ENCODE data around the gene GBP6. TPM values are rescaled to one million over a fixed set of nuclear protein-coding genes. Genes with fewer than 3 reads are reported as not detected.
"Not testable (repeated sequence)": the region's sequence is repeated elsewhere in the genome, so short reads cannot be mapped to it uniquely, and the experiment has no call there.

The GBP6 gene
- total and polyA plus RNA-seq, 2 donors (not counting 1 experiment from before 2014, with no cell fraction given) = 0.12 TPM; not detected in 1

DNA sequence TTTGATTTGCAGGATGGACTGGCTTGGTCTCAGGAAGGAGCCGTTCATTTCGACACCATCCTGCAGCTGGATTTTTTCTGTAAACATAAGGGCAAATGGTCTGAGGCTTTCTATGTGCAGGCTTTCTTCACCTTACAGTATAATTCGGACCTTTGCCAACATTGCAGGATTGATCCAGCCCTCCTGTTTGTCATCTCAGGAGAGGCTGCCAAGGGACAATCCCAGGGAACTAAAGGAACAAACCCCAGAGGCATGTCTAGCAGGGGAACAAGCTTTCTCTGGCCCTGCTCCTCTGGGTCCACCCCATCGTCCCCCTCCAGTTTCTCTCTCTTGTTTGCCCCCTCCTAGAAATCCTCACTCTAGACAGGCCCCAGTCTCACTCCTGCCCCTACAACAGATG lies 24.8 kb upstream of the GBP6 start:
- Mint-ChIP-seq H3K9me3 (ENCODE audit: insufficient read depth) (no peaks in the 10 kb centered on the region), H3K4me1 (no peaks in the 10 kb centered on the region), H3K27ac (no peak overlapping the region), H3K4me3 (no peak overlapping the region), H3K27me3 (peaks cover 8% of the 10 kb centered on the region)
- DNase-seq (no peak), ATAC-seq (ENCODE audit: low read depth) (no peak)
- Histone ChIP-seq H4K20me1 (ENCODE audit: control insufficient read depth, insufficient read depth, low read length, poor library complexity, severe bottlenecking) (no peaks in the 10 kb centered on the region), H3K9me3 (ENCODE audit: control extremely low read depth in 1 of 3, control insufficient read depth in 2 of 3, insufficient read depth in 1 of 3, low read length in 2 of 3) (peaks cover 0 to 6% (median 0%) of the 10 kb centered on the region in 3 donors), H3K4me2 (replicated peaks; ENCODE audit: low read depth, low read length, poor library complexity, severe bottlenecking) (no peak overlapping the region), H3K27me3 (replicated peaks in 1 of 4; ENCODE audit: control extremely low read depth in 1 of 4, control insufficient read depth in 3 of 4, insufficient read depth in 4 of 4, low read length in 3 of 4) (no peaks in the 10 kb centered on the region), H3K79me2 (ENCODE audit: control insufficient read depth, insufficient read depth, low read length) (no peaks in the 10 kb centered on the region), H3K27ac (ENCODE audit: low read length in 2 of 2) (no peak overlapping the region), H3K36me3 (replicated peaks in 1 of 2; ENCODE audit: control extremely low read depth in 1 of 2, control insufficient read depth in 1 of 2, extremely low read depth in 1 of 2, insufficient read depth in 2 of 2, low read length in 1 of 2) (no peaks in the 10 kb centered on the region), H3K4me3 (ENCODE audit: control extremely low read depth in 1 of 5, extremely low read depth in 1 of 5, insufficient read depth in 1 of 5, low read depth in 2 of 5, low read length in 4 of 5) (no peak overlapping the region), H3K9ac (ENCODE audit: low read length) (no peak overlapping the region), H2AFZ (ENCODE audit: insufficient read depth, low read depth, low read length, poor library complexity, severe bottlenecking) (no peak overlapping the region), H3K4me1 (ENCODE audit: control insufficient read depth in 2 of 2, insufficient read depth in 2 of 2, low read length in 2 of 2) (no peaks in the 10 kb centered on the region)
- ChIA-PET CTCF (no interaction called here), POLR2A (no interaction called here)
- WGBS (ENCODE audit: insufficient coverage) = 90% methylated on average over 2 of the region's 4 CpGs
- TF ChIP-seq, protein P1, sequence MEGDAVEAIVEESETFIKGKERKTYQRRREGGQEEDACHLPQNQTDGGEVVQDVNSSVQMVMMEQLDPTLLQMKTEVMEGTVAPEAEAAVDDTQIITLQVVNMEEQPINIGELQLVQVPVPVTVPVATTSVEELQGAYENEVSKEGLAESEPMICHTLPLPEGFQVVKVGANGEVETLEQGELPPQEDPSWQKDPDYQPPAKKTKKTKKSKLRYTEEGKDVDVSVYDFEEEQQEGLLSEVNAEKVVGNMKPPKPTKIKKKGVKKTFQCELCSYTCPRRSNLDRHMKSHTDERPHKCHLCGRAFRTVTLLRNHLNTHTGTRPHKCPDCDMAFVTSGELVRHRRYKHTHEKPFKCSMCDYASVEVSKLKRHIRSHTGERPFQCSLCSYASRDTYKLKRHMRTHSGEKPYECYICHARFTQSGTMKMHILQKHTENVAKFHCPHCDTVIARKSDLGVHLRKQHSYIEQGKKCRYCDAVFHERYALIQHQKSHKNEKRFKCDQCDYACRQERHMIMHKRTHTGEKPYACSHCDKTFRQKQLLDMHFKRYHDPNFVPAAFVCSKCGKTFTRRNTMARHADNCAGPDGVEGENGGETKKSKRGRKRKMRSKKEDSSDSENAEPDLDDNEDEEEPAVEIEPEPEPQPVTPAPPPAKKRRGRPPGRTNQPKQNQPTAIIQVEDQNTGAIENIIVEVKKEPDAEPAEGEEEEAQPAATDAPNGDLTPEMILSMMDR (IDR thresholded peaks at IDR 0.05) = no peak
- TF ChIP-seq EZH2 (IDR thresholded peaks at IDR 0.05; ENCODE audit: borderline replicate concordance, insufficient read depth, low read depth, low read length, poor library complexity, severe bottlenecking) = no peak
- intact Hi-C loops (cut with micrococcal nuclease) = no loop called here

DNA sequence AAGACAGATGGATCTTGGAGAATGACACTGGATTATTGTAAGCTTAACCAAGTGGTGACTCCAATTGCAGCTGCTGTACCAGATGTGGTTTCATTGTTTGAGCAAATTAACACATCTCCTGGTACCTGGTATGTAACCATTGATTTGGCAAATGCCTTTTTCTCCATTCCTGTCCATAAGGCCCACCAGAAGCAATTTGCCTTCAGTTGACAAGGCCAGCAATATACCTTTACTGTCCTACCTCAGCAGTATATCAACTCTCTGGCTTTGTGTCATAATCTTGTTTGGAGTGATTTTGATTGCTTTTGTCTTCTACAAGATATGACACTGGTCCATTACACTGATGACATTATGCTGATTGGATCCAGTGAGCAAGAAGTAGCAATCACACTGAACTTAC lies 18.4 kb upstream of the GBP6 start:
- H3K9ac ChIP-seq (ENCODE audit: low read length); H3K27me3 ChIP-seq (replicated peaks in 1 of 4; ENCODE audit: control extremely low read depth in 1 of 4, control insufficient read depth in 3 of 4, insufficient read depth in 4 of 4, low read length in 3 of 4); ATAC-seq (ENCODE audit: low read depth); H3K4me3 ChIP-seq (ENCODE audit: control extremely low read depth in 1 of 5, extremely low read depth in 1 of 5, insufficient read depth in 1 of 5, low read depth in 2 of 5, low read length in 4 of 5); H2AFZ ChIP-seq (ENCODE audit: insufficient read depth, low read depth, low read length, poor library complexity, severe bottlenecking); H3K9me3 Mint-ChIP-seq (ENCODE audit: insufficient read depth); H3K27ac ChIP-seq (ENCODE audit: low read length in 2 of 2); H3K79me2 ChIP-seq (ENCODE audit: control insufficient read depth, insufficient read depth, low read length); H3K4me3 Mint-ChIP-seq; H3K4me1 Mint-ChIP-seq; H3K4me1 ChIP-seq (ENCODE audit: control insufficient read depth in 2 of 2, insufficient read depth in 2 of 2, low read length in 2 of 2); POLR2A ChIA-PET; H3K36me3 ChIP-seq (replicated peaks in 1 of 2; ENCODE audit: control extremely low read depth in 1 of 2, control insufficient read depth in 1 of 2, extremely low read depth in 1 of 2, insufficient read depth in 2 of 2, low read length in 1 of 2); H3K27me3 Mint-ChIP-seq; H4K20me1 ChIP-seq (ENCODE audit: control insufficient read depth, insufficient read depth, low read length, poor library complexity, severe bottlenecking); intact Hi-C loops (cut with micrococcal nuclease); H3K9me3 ChIP-seq (ENCODE audit: control extremely low read depth in 1 of 3, control insufficient read depth in 2 of 3, insufficient read depth in 1 of 3, low read length in 2 of 3); H3K27ac Mint-ChIP-seq; DNase-seq; H3K4me2 ChIP-seq (replicated peaks; ENCODE audit: low read depth, low read length, poor library complexity, severe bottlenecking): not testable (repeated sequence)
- CTCF ChIA-PET = interaction anchor here (1.0 kb wide), 1 partner anchor 260 kb away, joined by 3 read pairs; no protein-coding TSS in a partner anchor

Measured in B cell (primary cell).